ENCODE measurements around the gene RAPGEF1.

DNA sequence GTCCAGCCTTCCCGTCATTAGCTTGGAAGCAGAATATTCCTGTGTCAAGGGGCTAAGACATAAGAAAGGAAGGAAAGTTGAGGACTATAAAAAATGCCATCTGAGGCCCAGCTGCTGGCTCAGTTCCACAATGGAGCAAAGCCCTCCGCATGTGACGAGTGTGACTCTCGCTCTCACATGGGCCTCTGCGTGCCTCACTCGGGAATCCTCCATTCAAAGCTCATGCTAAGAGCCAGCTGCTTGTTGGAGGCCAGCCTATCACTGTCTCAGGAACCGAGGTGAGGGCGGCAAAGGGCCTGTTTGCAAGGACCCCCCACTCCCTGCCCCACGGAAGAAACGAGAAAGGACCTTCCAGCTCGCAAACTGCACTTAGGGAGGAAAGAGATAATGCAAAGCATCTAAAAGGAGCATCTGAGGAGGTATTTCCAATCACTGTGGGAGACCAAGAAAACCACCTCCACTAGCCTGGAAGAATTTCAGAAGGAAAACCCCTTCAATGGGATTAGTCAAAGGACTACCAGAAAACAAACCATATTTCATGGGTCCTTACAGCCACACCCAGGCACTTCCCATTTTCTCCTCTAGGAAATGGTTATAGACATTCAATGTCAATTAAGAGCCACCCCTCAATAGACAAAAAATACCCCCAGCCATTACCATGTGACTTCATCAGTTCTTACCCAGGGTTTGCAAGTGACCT lies 99.3 kb downstream of the RAPGEF1 start:
- TF ChIP-seq, protein P1, sequence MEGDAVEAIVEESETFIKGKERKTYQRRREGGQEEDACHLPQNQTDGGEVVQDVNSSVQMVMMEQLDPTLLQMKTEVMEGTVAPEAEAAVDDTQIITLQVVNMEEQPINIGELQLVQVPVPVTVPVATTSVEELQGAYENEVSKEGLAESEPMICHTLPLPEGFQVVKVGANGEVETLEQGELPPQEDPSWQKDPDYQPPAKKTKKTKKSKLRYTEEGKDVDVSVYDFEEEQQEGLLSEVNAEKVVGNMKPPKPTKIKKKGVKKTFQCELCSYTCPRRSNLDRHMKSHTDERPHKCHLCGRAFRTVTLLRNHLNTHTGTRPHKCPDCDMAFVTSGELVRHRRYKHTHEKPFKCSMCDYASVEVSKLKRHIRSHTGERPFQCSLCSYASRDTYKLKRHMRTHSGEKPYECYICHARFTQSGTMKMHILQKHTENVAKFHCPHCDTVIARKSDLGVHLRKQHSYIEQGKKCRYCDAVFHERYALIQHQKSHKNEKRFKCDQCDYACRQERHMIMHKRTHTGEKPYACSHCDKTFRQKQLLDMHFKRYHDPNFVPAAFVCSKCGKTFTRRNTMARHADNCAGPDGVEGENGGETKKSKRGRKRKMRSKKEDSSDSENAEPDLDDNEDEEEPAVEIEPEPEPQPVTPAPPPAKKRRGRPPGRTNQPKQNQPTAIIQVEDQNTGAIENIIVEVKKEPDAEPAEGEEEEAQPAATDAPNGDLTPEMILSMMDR (tag by site-specific recombination; IDR thresholded peaks at IDR 0.05): no peak
- no peak for TF ChIP-seq SP2 (tag by site-specific recombination; IDR thresholded peaks at IDR 0.05)
- no peak for TF ChIP-seq ZFP3 (tag by site-specific recombination; IDR thresholded peaks at IDR 0.05; ENCODE audit: low read depth)
- no peak for TF ChIP-seq ZNF664 (tag by site-specific recombination; IDR thresholded peaks at IDR 0.05)
- no peak for TF ChIP-seq KLF10 (tag by site-specific recombination; IDR thresholded peaks at IDR 0.05)
